T-helper 1 cell treated with Interleukin-12 subunit alpha and Interleukin-12 subunit beta and Interleukin-4 antibody, amounts not matched to agents 30 ng/mL and 1 ng/mL, for 36 hours (primary cell): Measurements from ENCODE around the gene LRRC74B. TPM values are rescaled to one million over a fixed set of nuclear protein-coding genes. Genes with fewer than 3 reads are reported as not detected.

ENCODE experiments used
- intact Hi-C: fragments of 100-400 bp; cut with micrococcal nuclease; formaldehyde crosslinking; loops from one replicate; pipeline ENCODE4 v1.15.1; 2024
- total RNA-seq: library from RNA; stranded (reverse); gene quantifications from 2 replicates; pipeline ENCODE4 v1.2.3, GENCODE V29; 2022

The LRRC74B gene
- total RNA-seq, 1 donor from 2014 or later = not detected

DNA sequence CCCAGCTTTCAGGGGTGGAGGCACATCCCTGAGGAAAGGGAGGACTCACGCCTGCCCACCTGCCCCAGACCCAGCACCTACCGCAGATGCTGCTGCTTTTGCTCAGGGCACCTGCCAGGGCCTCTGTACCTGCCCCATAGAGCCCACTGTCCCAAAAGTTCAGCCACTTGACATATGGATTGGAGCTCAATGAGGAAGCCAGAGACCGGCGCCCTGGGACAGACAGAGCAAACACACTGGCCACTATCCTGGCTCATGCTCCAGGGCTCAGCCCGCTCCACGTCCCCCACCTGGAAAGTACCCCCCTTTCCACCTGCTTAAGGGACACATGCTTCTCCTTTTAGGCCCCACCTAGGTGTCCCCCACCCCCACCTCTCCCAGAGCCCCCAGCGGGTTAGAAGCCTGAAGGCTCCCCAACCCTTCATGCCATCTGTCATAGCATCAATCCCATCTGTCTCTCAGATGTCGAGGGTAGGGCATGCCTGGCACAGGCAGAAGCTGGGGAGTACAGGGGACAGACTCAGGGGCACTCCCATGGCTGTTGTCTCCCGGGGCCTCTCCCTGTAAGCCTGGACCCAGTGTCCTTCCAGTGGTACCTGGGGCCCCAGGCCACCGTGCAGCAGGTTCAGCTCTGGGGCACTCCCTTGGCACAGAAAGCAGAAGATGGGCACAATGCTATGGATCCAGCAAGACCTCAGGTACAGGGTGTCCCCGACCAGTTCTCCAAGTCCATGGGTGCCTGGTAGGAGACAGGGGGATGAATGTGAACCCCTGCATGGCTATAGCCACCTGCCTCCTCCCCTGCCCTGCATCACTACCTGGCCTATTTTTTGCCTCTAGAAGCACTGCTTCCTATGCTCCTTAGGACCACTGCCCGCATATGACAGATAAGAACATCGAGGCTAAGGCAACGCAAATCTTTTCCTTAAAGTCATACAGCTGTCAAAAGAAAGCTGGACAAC lies 33.0 kb upstream of the LRRC74B start:
- intact Hi-C loops = loop anchor here (10.0 kb wide), 1 partner anchor 48 kb away; the partner anchor contains the start of gene AIFM3

DNA sequence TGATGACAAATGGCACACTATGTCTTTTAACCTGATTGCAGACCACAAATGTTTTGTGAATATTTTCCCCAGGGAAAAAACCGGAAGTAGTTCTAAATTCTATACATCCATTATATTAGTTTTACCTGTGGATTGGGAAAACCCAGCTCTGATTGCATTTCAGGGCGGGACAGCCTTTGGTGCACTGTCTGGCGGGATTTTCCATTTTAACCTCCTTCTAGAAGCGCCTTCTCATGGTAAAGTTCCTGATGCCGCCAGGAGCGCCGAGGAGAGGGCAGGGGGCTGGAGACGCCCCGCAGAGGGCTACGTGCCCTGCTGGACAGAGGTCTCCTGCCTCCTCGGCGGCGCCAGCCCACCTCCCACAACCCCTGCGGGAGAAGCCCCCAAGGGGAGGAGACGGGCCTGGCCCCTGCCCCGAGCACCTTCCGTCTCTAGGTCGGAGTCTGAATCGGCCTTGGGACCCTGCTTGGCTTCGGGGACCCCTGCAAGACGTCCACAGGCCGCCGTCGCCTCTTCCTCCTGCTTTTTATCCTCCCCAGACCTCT lies 32.0 kb upstream of the LRRC74B start:
- intact Hi-C loops = loop anchor here (1.0 to 10.0 kb wide), 3 partner anchors 11 to 49 kb away; partner anchors contain the start of genes AIFM3, LZTR1 and THAP7

DNA sequence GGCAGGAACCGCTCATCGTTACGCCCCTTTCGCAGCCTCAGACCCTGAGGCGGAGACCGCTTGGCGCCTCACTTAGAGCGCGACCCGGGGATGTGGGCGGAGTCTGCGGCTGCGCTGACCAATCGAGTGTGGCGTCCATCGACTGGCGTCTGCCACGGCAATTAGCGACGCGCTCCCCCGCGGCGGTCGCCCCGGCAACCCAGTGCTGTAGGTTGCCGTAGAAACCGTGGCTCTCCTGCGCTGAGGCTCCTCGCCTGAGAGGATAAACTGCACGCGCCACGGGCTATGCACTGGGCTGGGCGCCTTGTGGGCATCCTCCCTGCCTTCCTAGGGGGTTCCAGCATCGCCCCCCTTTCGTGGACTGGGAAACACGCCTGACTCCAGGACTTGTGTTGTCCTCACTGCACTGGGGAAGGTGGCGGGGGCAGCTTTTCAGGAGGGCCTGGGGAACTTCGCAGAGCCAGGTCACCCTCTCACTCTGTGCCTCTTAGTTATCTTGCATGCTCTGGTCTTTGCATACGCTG lies 31.5 kb upstream of the LRRC74B start:
- intact Hi-C loops = loop anchor here (1.0 to 10.0 kb wide), 3 partner anchors 12 to 49 kb away; partner anchors contain the start of genes AIFM3, LZTR1 and THAP7

DNA sequence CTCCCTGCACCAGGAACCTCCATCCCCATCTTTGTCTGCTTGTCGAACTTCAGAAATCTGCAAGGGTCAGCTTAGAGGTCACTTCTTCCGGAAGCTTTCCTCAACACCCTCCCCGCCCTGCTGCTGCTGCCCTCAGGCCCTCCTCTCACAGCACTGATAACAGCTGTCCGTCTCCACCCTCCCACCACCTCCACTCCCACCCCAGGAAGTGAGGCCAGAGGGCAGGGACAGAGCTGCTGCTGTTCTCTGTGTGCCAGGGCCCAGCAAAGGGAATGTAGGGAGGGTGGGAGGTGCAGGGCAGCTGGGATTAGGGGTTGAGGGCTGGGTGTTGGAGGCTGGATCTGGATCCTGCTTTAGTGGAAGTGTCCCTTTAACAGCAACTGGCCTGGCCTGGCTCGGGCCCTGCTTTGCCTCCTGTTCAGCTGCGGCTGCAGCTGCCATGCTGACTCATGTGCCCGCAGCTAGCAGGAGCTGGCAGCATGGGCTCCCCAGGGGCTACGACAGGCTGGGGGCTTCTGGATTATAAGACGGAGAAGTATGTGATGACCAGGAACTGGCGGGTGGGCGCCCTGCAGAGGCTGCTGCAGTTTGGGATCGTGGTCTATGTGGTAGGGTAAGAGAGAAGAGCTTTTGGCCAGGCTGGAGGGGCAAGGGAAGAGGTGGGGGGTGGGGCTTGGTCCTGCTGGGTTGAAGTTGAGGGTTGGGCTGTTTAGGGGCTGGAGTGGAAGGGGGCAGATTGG lies 30.9 kb upstream of the LRRC74B start, which contains the start of gene P2RX6:
P2RX6 (plus strand) TSS at position 440 of the 740 bp plus-strand sequence; CDS start at position 450, 10 bp downstream.
- intact Hi-C loops = loop anchor here (1.0 to 10.0 kb wide), 3 partner anchors 13 to 50 kb away; partner anchors contain the start of genes AIFM3, LZTR1 and THAP7

DNA sequence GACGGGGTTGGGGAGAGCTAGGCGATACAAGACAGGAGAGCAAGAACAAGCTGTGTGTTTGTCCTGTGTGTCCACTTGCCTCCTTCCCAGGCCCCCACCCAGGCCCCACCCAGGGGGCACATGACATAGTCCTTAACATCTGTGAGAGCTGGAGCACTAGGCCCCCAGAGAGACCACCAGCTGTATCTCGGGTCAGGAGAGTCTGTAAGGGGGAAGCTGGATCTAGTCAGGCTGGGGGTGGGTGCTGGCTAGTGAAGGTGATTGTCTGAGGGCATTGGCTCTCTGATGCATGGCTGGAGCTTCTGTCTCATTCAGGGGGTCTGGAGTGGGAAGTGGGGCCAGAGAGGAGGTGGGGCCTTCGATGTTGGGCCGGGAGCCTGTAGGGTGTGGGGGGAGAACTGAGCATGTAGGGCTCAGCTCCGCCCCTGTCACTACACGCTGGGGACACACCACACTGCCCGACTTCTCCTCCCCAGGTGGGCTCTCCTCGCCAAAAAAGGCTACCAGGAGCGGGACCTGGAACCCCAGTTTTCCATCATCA lies 30.2 kb upstream of the LRRC74B start:
- intact Hi-C loops = loop anchor here (10.0 kb wide), 1 partner anchor 51 kb away; the partner anchor contains the start of gene AIFM3

DNA sequence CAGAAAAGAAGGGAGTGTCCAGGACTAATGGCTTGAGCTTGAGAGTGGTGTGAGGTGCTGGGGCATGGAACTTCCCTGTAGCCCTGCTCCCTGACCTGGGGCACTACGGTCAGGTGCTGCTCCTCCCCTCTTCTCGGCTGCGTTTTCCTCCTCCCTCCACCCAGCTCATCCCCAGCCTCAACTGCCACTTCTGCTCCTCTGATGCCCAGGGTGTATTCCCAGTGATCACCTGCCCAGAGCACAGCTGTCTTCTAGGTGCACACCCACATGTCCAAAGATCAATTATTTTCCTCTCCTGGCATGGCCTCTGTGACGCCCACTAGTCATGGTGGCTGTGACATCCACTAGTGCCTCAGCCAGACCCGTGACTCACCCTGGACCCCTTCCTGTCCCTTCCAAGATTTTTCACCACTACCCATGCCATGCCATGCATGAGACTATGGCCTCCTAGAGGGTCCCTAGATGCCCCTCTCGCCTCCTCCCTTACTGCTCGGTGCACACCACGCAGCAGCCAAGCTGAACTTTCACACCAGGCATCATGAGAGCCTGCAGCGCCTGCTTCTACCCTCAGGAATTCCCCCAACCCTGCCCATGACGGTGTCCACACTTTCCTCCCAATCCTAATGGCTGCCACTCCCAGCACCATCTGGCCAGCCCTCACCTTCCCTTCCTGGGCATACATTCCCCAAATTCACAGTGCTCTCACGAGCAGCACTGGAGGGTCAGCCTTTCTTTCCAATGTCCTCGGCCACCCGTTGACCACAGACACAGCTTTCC lies 28.9 kb upstream of the LRRC74B start:
- intact Hi-C loops = loop anchor here (10.0 kb wide), 1 partner anchor 52 kb away; the partner anchor contains the start of gene AIFM3

DNA sequence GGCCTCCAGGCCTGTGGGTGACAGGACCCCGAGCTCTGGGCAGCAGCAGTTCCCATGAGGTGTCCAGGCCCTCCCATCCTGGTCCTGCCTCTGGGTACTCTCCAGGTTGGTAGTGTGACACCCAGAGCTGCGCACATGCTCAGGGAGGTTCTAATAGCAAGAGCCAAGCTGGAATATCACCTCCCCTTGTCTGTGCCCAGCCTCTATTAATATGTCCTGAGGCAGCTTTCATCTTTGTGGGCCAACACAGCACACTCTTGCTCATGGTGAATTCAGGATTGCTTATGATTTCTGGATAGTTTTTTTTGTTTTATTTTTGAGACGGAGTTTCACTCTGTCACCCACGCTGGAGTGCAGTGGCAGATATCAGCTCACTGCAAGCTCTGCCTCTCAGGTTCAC lies 27.4 kb upstream of the LRRC74B start:
- intact Hi-C loops = loop anchor here (10.0 kb wide), 1 partner anchor 54 kb away; the partner anchor contains the start of gene AIFM3

DNA sequence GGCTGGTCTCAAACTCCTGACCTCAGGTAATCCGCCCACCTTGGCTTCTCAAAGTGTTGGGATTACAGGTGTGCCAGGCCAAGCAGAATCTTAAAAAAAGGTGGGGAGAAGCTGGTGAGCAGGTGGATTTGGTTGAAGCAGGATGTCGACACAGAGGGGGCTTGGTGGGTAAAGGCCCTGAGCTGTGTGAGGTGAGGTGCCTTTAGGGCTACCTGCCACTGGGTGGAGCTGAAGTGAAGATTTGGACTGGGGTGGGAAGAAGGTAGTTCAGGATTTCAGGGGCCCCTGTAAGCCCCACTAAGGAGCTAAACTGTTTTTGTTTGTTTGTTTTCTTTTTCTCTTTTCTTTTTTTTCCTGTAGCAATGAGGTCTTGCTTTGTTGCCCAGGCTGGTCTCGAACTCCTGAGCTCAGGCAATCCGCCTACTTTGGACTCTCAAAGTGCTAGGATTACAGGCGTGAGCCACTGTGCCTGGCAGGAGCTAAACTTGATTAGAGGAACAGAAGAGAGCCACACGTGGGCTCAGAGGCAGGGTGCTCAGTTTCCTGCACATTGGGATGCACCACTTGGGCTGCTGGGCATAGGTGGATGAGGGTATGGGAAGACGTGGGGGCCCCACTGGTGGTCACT lies 24.8 kb upstream of the LRRC74B start:
- intact Hi-C loops = loop anchor here (2.0 kb wide), 1 partner anchor 18 kb away; the partner anchor contains the start of gene THAP7

DNA sequence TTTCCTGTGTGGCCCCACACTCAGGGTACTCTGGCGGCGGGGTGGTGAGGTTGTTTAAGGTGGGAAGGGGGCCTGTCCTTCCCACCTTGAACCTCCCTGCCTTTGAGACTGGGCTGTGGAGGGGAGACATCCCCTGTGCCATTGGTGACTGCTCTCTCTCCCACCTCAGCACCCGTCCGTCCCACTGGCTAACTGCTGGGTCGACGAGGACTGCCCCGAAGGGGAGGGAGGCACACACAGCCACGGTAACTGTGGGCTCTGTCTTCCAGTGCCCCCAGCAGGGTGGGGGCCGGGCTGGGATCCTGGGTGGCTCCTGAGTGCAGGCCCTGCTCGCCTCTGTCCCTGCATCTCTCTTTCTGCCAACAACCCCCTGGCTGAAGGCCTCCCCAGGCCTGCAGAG lies 23.2 kb upstream of the LRRC74B start:
- intact Hi-C loops = no loop called here

DNA sequence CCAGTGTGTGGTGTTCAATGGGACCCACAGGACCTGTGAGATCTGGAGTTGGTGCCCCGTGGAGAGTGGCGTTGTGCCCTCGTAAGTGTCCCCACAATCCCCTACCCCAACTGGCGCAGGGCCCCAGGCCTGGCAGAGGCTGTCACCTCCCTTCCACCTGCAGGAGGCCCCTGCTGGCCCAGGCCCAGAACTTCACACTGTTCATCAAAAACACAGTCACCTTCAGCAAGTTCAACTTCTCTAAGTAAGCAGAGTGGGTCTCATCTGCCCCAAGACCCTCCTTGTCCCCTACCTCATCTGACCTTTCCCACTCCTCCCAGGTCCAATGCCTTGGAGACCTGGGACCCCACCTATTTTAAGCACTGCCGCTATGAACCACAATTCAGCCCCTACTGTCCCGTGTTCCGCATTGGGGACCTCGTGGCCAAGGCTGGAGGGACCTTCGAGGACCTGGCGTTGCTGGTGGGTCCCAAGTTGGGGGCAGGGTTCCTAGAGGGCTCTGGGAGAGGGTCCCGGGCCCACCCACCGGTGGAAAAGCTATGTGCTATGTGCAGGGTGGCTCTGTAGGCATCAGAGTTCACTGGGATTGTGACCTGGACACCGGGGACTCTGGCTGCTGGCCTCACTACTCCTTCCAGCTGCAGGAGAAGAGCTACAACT lies 22.7 kb upstream of the LRRC74B start:
- intact Hi-C loops = no loop called here

DNA sequence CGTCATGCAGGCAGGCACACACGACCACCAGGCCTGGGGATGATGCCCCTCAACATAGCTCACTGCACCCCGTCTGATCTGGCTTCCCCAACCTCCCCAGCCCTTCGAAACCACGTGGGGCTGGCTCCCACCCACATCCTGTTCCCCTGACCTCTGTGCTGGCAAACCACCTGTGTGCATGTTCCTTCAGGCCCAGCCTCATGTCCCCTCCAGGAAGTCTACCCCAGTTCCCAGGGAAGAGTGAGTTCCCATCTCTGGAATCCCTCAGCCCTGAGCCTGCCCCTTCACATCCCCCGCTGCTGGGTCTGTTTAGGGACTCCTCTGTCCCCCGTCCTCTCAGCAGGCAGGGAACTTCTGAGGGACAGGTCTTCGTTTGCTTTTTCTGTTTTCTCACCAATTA lies 20.5 kb upstream of the LRRC74B start:
- intact Hi-C loops = no loop called here

DNA sequence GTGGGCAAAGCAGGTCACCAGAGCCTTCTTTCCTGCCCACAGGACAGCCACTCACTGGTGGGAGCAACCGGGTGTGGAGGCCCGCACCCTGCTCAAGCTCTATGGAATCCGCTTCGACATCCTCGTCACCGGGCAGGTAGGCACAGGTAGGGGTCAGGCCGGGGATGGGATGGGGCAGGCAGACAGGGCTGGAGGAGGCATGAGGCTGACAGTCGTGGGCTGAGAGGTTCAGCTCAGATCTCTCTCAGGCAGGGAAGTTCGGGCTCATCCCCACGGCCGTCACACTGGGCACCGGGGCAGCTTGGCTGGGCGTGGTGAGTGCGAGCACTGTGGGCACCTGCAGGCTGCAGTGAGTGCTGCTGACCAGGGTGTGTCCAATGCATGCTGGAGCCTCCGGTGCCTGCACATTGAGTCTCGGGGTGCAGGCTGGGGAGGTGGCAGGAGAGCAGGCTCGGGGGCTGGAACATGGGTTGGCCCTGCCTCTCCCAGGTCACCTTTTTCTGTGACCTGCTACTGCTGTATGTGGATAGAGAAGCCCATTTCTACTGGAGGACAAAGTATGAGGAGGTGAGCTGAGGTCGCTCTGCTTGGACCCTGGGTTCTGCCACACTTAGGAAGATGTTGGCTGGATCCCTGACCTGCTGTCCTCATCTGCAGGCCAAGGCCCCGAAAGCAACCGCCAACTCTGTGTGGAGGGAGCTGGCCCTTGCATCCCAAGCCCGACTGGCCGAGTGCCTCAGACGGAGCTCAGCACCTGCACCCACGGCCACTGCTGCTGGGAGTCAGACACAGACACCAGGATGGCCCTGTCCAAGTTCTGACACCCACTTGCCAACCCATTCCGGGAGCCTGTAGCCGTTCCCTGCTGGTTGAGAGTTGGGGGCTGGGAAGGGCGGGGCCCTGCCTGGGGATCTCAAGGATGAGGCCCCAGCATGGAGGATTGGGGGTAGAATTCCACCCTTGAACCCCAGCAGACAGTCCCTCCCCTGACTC lies 19.7 kb upstream of the LRRC74B start:
- intact Hi-C loops = no loop called here

DNA sequence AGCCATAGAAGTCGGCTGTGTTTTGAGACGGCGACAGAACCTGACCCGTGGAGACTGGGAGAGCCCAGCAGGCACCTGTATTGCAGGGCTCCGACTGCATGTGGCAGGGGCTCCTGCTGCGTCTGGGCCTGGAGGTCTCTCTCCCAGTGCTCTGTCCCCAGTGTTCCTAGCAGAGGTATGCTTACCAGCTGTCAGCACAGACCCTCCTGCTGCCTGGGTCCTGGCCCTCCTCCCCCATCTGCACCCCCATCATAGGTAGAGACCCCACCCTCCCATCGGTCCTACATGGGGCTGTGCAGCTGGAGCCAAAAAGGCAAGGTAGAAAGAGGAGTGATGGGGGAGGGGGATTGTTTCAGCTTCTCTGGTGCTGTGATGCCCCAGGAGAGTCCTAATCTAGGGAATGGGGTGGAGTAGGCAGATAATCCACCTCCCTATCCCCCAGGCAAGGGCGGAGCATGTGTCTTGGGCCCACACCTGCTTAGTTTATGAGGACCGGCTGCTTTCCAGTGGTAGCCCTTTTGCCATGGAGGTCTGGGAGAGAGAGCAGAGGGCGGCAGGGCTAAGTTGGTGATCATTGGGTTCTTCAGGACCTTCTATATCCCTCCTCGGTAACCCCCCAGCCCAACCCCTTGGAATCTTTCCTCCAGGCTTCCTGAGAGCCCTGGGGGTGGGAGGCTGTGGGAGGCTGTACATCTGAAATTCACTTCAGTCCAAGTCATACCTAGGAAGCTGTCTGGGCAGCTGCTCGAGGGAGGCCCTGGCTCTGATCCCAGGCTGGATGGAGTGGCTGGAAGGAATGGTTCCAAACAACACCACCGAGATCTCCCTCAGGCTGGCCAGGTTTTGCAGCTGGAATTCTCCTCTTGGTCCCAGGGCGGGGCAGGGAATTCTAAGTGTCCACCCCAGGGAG lies 18.7 kb upstream of the LRRC74B start:
- intact Hi-C loops = no loop called here

DNA sequence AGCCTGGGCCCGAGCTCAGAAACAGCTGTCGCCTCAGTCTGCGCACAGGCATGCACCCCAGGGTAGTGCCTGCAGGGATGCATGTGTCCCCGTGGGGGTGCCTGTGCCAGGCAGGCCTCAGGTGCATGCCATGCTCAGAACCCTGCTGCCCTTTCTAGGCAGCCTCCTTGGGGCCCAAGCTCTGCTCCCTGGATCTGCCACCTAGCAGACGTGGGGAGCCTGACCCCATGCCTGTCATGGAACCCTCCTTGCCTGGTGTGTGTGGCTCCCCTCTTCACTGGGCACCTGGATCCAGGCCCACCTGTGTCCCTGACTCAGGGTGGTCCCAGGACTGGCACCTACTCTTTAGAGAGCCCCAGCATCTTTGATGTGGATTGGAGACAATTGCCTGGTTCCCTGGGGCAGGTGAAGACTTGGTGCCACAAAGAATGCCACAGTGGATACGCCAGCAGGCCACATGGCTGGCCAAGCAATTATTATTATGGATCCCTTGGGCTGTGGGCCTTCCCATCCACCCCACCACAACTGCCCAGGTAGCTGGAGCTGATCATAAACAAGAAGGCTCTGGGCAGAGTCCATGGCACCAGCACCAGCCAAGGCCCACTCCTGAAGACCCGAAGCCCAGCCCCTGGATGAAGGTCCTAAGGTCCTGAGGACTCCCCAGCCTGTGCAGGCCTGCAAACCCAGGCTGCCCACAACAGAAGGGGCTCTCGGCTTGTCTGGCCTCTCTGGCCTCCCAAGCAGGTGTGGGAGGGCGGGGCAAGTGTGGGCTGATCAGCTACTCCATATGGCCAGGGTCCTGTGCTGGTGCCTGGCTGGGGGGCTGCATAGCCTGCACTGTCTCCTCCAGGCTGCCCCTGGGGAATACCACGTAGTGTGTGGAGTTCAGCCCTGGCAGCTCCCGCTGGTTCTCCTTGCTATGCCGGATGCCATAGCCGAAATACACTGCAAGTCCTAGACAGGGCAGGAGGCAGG lies 17.2 kb upstream of the LRRC74B start:
- intact Hi-C loops = no loop called here

DNA sequence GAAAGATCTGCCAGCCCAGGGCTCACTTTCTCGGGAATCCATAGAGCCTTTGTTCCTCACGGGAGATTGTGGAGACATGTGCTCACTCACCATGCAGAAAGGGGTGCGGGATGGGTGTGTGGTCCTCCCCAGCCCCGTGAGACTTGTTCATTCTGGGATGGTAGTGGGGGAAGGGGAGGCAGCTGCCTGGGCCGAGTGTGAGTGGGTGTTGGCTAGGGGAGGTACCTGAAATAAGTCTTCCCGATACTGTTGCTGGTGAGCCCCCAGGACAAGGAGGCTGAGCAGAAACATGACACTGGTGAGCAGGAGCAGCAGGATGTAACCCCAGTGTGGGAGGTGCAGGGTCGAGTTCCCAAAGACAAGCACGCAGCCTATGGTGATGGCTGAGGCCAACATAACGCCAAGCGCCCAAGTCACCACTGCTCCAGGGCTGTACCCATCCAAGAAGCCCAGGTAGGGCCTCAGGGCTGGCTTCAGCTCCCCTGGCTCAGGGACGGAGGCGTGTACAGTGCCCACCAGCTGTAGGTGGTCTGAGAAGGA lies 16.2 kb upstream of the LRRC74B start:
- intact Hi-C loops = no loop called here
